Measurements from ENCODE around the gene ACSM6.
"Not testable (repeated sequence)": the region's sequence is repeated elsewhere in the genome, so short reads cannot be mapped to it uniquely, and the experiment has no call there.

ACSM6 gene

DNA sequence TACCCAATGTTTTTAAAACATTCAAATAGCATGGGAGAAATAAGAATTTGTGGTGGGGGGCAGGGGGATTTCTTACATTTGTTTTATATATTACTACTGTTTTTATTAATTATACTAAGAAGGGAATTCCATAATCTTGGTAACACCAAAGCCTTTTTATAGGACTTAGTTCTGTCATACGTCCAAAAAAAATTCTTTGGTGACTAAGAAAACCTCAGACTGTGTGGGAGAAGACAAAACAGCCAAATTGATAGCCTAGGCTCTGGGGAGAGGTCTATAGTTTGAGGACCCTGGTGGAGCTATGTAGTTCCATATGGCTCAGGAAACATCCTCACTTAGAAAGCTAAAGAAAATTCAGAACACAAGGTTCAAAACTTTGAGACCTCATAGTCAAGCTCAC is 23.4 kb downstream of the ACSM6 start:
- ATAC-seq, result no peak
- DNase-seq, result no peak

GRCh38 chr10:95220539-95220938 is 26.5 kb downstream of the ACSM6 start:
- DNase-seq (no peak), ATAC-seq (no peak)

DNA sequence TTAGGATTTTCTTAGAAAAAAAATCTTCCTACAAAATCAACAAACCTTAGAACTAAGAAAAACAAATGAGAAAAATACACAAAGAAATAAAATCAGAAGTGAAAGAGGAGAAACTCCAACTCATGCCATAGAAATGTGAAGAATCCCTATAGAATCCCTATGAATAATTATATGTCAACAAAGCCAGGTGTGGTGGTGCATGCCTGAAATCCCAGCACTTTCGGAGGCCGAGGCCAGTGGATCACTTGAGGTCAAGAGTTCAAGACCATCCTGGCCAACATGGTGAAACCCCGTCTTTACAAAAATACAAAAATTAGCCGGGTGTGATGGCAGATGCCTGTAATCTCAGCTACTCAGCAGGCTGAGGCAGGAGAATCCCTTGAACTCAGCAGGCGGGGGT is 27.1 kb downstream of the ACSM6 start:
- DNase-seq, result no peak

DNA sequence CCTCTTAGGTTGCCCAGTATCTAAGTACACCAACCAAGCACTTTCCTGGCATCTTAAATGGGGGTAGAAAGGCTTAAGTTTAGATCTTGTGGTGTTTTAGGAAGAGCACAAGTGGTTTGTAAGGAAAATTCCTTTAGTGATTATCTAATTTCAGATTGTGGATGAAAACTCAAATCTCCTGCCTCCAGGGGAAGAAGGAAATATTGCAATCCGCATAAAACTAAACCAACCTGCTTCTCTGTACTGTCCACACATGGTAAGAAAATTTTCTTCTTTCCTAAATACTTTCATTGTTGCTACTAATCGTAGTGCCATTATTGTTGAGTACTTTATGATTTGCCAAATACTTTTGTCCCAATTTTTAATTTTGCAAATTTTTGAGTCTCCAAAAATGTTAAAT is 31.1 kb downstream of the ACSM6 start:
- DNase-seq (no peak), ATAC-seq (no peak)

More for the DNA sequence above, 27.1 kb downstream of the ACSM6 start:
- no peak for ATAC-seq

DNA sequence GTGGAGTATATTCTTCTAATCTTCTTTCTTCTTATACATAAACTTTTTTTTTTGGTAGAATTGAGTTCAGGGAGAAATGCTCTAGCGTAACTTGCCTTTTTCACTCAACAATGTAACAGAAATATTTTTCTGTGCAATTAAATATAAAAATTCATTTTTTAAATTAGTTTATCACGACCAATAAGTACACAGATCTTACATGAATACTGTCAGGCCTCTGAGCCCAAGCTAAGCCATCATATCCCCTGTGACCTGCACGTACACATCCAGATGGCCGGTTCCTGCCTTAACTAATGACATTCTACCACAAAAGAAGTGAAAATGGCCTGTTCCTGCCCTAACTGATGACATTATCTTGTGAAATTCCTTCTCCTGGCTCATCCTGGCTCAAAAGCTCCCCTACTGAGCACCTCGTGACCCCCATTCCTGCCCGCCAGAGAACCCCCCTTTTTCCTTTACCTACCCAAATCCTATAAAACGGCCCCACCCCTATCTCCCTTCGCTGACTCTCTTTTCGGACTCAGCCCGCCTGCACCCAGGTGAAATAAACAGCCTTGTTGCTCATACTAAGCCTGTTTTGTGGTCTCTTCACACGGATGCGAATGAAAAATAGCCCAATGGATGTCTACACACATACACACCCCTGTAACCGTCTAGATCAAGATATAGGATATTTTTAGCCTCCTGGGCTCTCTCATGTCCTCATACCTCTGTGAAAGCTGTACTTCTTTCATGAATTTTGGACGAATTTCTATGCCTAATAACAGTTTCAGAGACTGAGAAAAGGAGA is 35.1 kb downstream of the ACSM6 start:
- ATAC-seq, result not testable (repeated sequence)

GRCh38 chr10:95229724-95230627 is 35.9 kb downstream of the ACSM6 start:
- no peak for ATAC-seq
- DNase-seq, result no peak

More for the DNA sequence above, 35.1 kb downstream of the ACSM6 start:
- not testable (repeated sequence) for DNase-seq

DNA sequence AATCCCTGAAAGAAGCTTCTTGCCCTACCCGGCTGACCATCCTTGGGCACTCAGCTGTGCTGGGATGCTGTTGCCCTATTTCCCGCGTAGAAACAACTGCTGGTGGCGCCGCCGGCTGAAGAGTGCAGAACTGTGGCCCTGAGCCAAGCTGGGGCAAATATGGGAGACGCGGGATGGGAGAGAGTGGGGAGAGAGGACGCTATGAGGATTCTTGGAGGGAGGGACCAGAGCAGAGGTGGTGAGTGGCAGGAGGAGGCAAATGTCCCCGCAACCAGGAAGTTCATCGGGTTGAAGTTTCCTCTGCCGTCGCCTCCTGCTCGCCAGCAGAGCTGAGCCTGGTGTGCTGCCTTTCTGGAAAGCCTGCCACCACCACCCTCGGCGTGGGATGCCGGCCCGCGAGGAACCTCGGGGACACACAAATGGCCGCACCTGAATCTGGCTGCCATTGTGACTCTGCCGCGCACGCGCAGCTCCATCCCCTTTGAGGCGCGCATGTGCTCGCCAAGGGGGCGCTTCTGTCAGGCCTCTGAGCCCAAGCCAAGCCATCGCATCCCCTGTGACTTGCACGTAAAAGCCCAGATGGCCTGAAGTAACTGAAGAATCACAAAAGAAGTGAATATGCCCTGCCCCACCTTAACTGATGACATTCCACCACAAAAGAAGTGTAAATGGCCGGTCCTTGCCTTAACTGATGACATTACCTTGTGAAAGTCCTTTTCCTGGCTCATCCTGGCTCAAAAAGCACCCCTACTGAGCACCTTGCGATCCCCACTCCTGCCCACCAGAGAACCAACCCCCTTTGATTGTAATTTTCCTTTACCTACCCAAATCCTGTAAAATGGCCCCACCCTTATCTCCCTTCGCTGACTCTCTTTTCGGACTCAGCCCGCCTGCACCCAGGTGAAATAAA is 36.9 kb downstream of the ACSM6 start:
- ATAC-seq, result peak; percentile 53
- DNase-seq, result peak; percentile 54

DNA sequence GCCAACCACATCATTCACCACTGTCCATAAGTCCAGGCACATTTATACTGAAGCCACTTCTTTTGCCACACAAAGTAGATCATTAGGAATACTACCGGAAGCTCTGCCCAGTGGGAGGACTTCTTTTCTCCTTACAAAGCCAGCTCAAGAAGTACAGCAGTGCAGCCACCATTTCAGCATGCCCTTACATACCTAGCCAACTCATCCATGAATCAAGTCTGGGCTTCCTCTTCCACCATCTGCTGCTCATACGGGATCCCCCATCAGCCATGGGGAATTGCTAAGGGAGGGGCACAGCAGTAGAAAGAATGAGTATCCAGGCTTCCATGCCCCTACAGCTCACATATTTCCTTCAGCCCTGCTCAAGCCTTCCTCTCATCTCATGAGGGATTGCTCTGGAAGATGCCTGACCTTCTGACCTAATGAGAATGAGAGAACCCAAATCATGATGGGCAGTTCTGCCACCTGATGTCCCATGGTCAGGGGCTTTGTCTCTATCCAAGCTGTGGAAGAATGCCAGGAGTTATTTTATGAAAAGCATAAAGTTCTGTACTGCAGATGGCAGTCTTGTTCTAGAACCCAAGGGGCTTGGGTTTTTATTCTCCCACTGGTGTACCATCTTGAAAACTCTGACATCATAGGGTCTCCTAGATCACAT is 39.5 kb downstream of the ACSM6 start:
- ATAC-seq (no peak), DNase-seq (no peak)

DNA sequence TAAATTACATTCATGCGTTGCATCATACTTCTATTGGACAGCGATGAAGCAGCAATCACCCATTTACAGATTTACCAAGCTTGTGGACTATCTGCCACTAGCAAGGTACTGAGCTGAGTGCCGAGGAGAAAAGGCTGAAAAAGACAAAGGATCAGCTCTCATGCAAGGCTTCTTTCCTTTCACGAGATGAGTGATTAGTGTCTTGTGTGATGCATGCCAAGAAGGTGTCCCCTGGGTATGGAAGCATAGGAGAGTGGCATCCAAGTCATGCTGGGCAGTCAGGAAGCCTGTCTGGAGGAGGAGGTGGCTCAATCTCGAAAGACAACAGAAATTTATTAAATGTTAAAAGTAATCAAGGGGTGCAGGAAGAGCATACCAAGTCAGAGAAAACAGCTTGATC is 40.9 kb downstream of the ACSM6 start:
- DNase-seq (no peak), ATAC-seq (no peak)

GRCh38 chr10:95235676-95236067 is 41.6 kb downstream of the ACSM6 start:
- no peak for DNase-seq
- no peak for ATAC-seq

GRCh38 chr10:95236068-95236903 is 42.2 kb downstream of the ACSM6 start:
- peak; percentile 88 for ATAC-seq
- DNase-seq, result no peak

- ATAC-seq (no peak), DNase-seq (no peak)
Measured at GRCh38 chr10:95237376-95238170, 43.5 kb downstream of the ACSM6 start.

- DNase-seq, ATAC-seq: not testable (repeated sequence)
Measured at GRCh38 chr10:95240096-95240495, 46.1 kb downstream of the ACSM6 start.

DNA sequence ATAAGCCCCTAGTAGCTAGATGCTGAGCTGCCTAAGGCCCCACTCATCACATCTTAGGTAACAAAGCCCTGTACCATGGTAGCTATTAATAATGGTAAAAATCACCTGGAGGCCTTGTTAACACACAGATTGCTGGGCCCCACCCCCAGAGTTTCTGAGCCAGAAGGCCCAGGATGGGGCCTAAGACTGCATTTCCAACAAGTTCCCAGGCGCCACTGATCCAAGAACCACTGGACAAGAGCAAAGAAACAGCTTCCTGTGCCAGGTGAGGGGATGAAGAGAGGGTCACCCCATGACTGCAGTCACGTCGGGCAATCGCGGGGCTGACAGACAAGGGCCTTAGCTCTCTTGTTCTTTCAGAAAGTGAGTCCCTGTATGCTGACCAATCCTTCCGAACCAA is 46.8 kb downstream of the ACSM6 start:
- no peak for DNase-seq
- no peak for ATAC-seq

DNA sequence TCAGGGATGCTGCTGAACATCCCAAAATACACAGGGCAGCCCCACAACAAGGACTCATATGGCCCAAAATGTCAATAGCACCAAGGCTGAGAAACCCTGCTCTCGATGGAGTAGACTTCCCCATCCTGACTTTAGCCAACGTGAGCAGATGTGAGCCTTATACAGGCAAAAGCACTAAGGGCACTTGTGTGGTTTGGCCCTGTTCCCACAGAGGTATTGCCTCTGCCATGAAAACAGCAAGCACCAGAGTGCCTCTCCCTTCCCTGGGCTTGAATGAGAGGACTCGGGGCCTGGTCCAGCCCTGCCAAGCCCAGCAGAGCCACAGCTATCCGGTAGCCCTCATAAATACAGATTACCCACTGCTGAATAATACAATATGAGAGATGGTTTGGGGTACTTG is 47.5 kb downstream of the ACSM6 start:
- DNase-seq, result no peak
- ATAC-seq, result no peak

- peak; percentile 53 for ATAC-seq
- DNase-seq, result peak; percentile 49
Measured at GRCh38 chr10:95242581-95243317, 48.7 kb downstream of the ACSM6 start.

GRCh38 chr10:95243318-95243617 is 49.2 kb downstream of the ACSM6 start:
- no peak for ATAC-seq
- no peak for DNase-seq

GRCh38 chr10:95244152-95244551 is 50.1 kb downstream of the ACSM6 start:
- ATAC-seq (no peak), DNase-seq (no peak)

DNA sequence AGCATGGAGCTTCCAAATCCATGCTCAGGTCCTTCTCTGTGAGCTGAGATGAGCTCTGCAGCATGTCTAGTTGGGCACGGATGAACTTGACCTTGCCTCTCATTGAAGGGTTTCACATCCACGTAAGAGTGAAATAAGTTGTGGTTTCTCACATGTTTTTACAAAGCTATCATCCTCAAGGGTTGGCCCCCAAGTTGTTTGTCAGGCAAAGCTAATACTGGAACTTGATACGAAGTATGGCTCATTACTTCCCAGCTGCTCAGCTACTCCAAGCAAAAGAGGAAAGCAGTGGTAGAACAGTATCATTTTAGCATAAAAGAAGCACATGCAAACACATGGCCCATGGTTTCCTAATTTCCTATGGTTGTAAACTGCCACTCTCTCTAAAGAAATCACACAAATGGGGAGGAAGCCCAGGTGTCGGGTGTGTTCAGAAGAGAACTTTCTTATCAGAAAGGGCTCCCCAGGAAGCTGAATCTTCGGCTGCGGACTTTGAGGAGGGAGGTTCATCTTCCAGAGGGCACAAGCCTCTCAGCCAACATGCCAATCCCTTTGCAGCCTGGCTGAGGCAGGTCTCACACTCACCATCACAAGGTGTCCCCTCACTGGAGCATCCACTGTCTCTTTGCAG is 51.5 kb downstream of the ACSM6 start:
- ATAC-seq, result peak; percentile 30
- no peak for DNase-seq
